Fibroblast of skin of scalp (primary cell): ENCODE results near the gene PROM2.

Source experiments
- DNase-seq: peaks from one replicate; pipeline ENCODE4 v3.0.0-alpha.2; 2013

Gene PROM2

DNA sequence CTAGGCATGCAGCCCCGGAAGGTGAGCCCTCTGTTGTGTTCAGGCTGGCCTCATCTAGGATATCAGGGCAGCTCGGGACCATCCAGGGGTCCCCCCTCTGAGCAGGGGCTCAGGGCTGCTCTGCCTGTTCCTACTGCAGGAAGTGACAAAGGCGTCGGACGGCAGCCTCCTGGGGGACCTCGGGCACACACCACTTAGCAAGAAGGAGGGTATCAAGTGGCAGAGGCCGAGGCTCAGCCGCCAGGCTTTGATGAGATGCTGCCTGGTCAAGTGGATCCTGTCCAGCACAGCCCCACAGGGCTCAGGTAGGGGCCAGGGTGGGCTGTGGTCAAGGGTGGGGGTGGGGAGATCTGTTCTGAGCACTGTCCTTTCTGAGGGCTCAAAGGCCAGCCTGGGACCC lies 36.0 kb downstream of the PROM2 start:
- no peak for DNase-seq

GRCh38 chr2:95310651-95311050 lies 36.4 kb downstream of the PROM2 start:
- no peak for DNase-seq

DNA sequence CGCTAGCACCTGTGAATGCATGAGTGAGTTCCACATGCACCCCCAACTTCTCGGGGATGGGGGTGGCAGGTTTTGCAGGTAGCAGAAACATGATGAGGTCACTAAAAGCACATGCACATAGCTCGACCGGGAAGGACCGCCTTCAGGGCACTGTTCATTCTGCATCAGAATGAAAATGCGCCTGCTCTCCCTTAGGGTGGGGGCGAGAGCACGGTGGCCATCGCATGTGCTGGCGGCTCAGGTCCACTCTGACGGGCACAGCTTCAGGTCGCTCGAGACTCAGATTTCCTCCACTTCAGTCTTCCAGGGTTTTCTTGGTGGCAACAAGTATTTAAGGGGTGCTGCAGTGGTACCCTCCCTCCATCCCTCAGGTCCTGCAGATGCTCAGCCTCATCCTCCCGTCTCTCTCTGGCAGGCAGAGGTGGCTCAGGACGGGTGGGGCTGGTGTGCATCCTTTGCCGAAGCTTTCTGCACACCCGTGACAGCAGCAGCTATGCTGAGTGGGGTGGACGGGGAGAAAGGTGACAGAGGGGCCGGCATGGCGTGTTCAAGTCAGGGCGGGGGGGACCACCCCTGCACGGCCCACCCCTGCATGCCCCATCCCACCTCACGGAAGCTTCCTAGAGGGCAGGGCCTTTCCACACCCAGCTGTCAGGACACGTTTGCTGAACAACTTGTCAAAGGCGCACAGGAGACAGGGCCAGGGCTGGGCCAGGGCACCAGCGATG lies 37.7 kb downstream of the PROM2 start:
- no peak for DNase-seq

DNA sequence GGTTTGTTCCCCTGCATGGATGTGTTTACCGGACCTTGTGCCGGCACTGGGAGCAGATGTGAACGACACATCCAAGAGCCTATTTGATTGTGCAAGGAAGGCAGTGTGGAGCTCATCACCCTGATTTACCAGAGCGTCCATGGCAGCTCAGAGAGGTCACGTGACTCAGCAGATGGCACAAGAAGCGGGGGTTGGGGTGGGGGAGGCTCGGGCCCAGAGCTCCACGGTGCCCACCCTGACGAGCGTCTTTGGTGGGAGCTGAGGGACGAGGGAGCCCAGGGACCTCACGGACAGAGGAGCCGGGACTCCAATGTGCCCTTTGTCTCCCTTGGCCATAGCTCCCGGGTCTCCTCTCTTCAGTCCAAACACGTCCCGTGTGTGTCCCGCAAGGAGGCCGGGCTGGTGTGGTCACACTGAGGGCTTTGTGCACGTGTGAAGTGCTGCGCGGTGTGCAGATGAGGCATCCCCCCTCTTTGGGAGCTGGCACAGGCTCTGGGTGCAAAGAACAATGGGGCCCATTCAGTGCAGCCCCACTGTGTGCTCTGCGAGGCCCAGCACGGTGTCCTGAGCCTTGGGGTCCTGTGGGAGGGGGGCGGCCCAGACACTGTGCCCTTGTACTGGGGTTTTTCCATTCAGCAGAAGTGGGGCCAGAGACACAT lies 38.4 kb downstream of the PROM2 start:
- DNase-seq = no peak

GRCh38 chr2:95313296-95314131 lies 39.3 kb downstream of the PROM2 start:
- no peak for DNase-seq

DNA sequence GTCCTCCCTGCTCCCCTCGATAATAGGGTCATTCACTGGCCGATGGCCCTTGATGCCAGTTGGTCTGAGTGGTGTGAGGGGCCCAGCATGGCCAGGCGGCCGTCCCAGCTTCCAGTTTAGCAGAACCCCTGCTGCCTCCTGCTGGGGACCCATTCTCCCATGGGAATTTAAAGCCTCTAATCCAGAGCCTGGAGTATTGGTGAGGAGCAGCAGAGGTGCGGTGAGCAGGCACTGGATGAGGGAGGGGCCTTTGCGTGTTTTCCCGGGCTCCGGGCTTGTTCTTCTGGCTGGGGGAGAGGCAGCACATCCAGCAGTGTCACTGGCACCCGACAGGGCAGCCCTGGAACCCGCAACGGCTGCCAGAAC lies 40.3 kb downstream of the PROM2 start:
- no peak for DNase-seq

GRCh38 chr2:95314964-95315611 lies 40.8 kb downstream of the PROM2 start:
- peak; percentile 21 for DNase-seq

- peak; percentile 82 for DNase-seq
Measured at GRCh38 chr2:95315801-95316411, 41.7 kb downstream of the PROM2 start.

DNA sequence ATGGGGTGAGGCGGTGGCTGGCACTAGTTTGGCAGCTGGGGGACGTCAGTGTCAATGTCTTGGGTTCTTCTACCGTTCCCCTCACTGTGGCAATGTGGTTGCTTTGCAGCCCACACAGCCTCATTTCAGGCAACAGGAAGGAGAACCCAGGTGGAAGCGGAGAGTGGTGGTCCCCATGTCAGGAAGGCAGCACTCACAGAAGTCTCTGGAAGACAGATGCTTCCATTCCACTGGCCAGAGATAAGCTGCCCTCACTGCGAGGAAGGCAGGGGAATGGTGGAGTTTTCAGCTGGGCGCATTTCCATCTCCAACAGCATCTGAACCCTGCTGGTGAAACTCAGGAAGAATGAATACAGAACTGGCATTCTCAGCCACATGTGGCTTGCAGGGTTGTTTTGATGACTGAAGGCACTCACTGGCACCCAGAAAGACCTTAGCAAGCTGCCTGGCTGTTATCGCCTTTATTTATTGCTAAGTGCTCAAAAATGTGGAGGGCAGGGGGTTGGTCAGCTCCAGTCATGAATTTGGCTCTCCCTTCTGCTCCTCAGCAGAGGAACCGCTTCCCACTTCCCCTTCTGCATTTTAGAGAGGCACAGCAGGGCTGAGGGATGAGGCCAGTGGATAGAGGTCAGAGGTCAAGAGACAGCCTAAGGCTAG lies 42.3 kb downstream of the PROM2 start:
- peak; percentile 66 for DNase-seq

DNA sequence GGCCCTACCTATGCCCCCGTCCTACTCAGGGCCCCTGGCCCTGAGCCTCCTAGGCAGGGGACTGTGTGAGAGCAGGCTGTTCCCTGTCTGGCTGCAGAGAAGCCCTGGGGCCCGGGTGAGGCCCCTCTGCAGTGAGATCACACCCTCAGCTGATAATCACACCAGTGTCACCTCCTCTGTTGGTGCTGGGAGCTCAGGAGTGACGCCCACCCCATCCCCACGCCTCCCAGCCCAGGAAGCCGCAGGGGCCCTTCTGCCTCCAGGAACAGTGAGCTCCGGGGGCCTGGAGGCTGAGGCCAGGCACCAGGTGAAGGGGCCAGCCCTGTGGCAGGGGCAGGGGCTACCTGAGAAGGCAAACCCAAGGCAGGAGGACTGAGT lies 42.9 kb downstream of the PROM2 start:
- DNase-seq = no peak

GRCh38 chr2:95317665-95318425 lies 43.6 kb downstream of the PROM2 start:
- no peak for DNase-seq

DNA sequence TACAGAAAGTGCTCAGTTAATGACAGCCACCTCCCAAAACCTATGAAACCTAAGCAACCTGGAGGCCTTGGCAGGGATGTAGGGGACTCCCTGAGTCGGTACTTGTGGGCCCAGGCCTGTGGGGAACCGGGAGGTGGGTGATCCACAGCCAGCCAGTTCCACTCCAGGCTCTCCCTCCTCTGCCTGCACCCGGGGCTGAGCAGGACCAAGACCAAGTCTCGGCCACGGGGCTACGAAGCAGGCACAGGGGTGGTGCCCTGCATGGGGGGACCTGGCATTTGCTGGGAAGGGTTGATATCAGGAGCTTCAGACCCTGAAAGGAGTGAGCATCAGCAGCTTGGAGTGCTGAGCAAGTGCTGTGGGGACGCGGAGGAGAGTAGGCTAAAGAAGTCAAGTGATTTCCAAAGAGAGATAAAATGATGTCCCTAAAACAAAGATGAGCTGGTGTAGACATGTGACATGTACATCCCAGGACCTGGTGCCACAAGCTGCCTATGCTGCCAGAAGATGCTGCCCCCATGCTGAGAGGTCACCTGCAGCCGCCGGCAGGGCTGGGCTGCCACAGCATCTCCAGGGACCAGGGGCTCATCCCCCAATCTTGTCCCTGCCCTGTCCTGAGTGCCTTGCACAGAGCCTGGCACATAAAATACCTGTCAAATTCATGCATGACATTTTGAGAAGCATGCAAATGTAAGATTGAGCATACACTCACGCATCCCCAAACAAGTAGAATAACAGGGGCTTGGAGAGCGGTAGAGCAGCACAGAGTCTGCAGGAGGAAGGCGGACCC lies 44.4 kb downstream of the PROM2 start:
- DNase-seq = no peak

GRCh38 chr2:95319481-95320343 lies 45.5 kb downstream of the PROM2 start:
- no peak for DNase-seq

DNA sequence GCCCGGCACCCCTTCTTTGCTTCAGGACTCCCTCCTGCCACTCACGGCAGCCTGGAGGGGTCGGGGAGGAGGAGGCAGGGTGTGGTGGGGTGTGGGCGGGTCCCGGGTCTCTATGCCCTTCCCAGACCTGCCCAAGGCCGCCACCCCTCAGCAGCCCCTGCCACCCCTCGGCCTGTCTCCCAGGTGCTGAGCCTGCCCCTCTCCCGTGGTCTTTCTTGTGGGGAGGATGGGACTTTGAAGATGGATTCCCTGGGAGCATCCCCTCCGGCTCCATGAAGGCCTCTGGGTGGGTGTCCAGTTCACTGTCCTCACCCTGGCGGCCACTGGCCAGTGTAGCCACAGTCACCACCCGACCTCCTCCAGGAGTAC lies 46.1 kb downstream of the PROM2 start:
- no peak for DNase-seq

DNA sequence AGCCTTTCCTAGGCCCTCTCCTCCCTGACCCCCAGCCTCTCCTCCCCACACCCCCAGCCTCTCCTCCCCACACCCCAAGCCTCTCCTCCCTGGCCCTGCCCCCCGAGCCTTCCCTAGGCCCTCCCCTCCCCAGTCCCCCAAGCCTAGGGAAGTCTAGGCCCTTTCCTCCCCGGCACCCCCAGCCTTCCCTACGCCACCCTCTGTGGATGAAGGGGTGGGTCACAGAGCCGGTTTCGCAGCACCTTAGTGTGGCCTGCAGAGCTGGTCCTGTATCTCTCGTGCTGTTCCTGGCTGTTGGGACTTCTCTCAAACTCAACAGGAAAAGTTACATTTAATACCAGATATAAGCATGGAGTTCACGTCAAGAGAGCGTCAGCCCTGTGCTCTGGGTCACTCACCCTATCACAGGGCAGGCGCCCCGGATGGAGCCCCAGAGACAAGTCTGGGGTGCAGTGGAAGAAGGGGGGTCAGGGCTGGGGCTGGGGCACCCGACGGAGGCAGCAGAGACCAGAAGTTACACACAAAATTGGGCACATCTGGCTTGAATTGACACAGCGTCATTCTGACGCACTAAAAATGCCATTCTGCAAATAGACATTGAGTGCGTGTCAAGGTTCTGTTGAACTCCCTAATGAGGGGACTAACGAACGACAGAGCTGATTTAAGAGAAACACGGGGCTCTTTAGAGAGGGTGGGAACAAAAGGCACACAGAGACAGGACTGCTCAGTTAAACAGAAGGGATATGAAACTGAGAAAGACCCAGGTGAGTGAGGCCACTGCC lies 46.9 kb downstream of the PROM2 start:
- peak; percentile 77 for DNase-seq

- no peak for DNase-seq
Measured at GRCh38 chr2:95323347-95324155, 49.3 kb downstream of the PROM2 start.

- DNase-seq = no peak
Measured at GRCh38 chr2:95325026-95325425, 50.8 kb downstream of the PROM2 start.
